Heart right ventricle (tissue), 16 donors: Measurements from ENCODE around the gene PID1. TPM values are rescaled to one million over a fixed set of nuclear protein-coding genes. Genes with fewer than 3 reads are reported as not detected.
A peak's percentile ranks its signal among the peaks of the same experiment; 100 is the strongest.

Source experiments
- ATAC-seq, 8 donors: fragments of 200-7000 bp; cut with Tn5 transposase; one replicate each; pipeline ENCODE4 v1.9.1; 2020; ENCODE audit warnings: mild to moderate bottlenecking in 8 of 8, moderate library complexity in 8 of 8, moderate number of reproducible peaks in 1 of 8
- DNase-seq, 2 donors: peaks; one replicate each; pipeline ENCODE4 v3.0.0-alpha.2; 2020
- H3K27ac ChIP-seq, 10 donors: fragments of 200-600 bp; sonication (generic) in 2 of 10; one replicate each; pipeline versions ENCODE4 v1.5.0 to v1.8.0; 2020 to 2022; ENCODE audit warnings: mild to moderate bottlenecking in 3 of 10
- H3K27me3 ChIP-seq, 7 donors: fragments of 200-600 bp; one replicate each; pipeline ENCODE4 v1.8.0; 2021 to 2022; ENCODE audit warnings: mild to moderate bottlenecking in 2 of 7
- H3K36me3 ChIP-seq, 9 donors: fragments of 200-600 bp; sonication (generic) in 1 of 9; one replicate each; pipeline versions ENCODE4 v1.5.0 to v1.8.0; 2020 to 2022; ENCODE audit warnings: mild to moderate bottlenecking in 2 of 9
- H3K4me1 ChIP-seq, 9 donors: fragments of 200-600 bp; sonication (generic) in 1 of 9; one replicate each; pipeline versions ENCODE4 v1.5.0 to v1.8.0; 2020 to 2022; ENCODE audit warnings: mild to moderate bottlenecking in 4 of 9
- H3K4me3 ChIP-seq, 10 donors: fragments of 200-600 bp; sonication (generic) in 2 of 10; one replicate each; pipeline versions ENCODE4 v1.5.0 to v1.8.0; 2020 to 2022; ENCODE audit warnings: mild to moderate bottlenecking in 7 of 10, moderate library complexity in 2 of 10
- H3K9me3 ChIP-seq, 11 donors: fragments of 200-600 bp in 10 of 11; sonication (generic) in 2 of 11; one replicate each; pipeline versions ENCODE4 v1.5.0 to v1.8.0; 2013 to 2022; ENCODE audit warnings: mild to moderate bottlenecking in 2 of 11, control low read depth in 1 of 11, moderate library complexity in 1 of 11
- WGBS, 2 donors: extraction: QIAGEN DNeasy Blood & Tissue Kit; methylation state at CpG; one replicate each; pipeline ENCODE4 v1.1.7; 2013; ENCODE audit warnings: inconsistent platforms in 1 of 2; 5-methylcytosine and 5-hydroxymethylcytosine counted together
- intact Hi-C, 10 donors: fragments of 100-400 bp; cut with DNase I; formaldehyde crosslinking; loops; one replicate each; pipeline versions ENCODE4 v1.11.1 to v1.14.2; 2022
- polyA plus RNA-seq, 2 donors: library from polyadenylated mRNA; stranded (reverse); fragments of 200-250 nt; gene quantifications; one replicate each; pipeline ENCODE4 v1.2.3, GENCODE V29; 2013
- total RNA-seq, 10 donors: library from RNA; stranded (reverse); fragmentation: NEBNext Ultra II Directional in 3 of 10; extraction: Animal tissue kit (Norgen Biotek cat#: 25700) in 3 of 10; gene quantifications; one replicate each; pipeline versions ENCODE4 v1.2.1 to v1.2.4, GENCODE V29; 2021 to 2023
- TF ChIP-seq, protein P1 (sequence below), 9 donors: fragments of 200-600 bp; sonication (generic) in 2 of 9; IDR thresholded peaks; one replicate each; pipeline versions ENCODE4 v1.5.0 to v1.8.0; 2021 to 2022; ENCODE audit warnings: antibody characterized with exemption in 9 of 9, mild to moderate bottlenecking in 5 of 9, moderate library complexity in 1 of 9
- donor health status: Arrhythmogenic right ventricular cardiomyopathy.
- donor health status: ischemic (EF 13 %, LVEDD 7.1; RV severe dilation, severe dysfunction).
- donor health status: healthy with polysubstance abuse.
- donor health status: DM: no; HTN: yes; CAD: no.
- donor health status: DM: no; HTN: no; CAD: no.
- donor health status: ischemic (EF 25% LVEDD 6.9; RV normal size, moderate dysfunction).
- donor health status: ischemic (EF 25% LVEDD 5.7; RV mildly dilated, moderate dysfunction).
- donor health status: healthy.
- donor health status: DM: yes; HTN: yes; CAD: no.
- donor health status: Ischemic cardiomyopathy.
- donor health status: ischemic (EF 35%, LVEDD 5.7; RV mildly dilated, moderate dysfunction).
- donor health status: nonischemic (EF 11% LVEDD 7.7; RV severe dilation, severe dysfunction).
- donor health status: DM: yes; HTN: yes; CAD: no.
- donor health status: PGD.
- donor health status: ischemic (EF 29% LVEDD 5.4; RV normal size, mild dysfunction).
- donor health status: nonischemic (EF 23%, LVEDD 6.1; RV moderate dilation, normal function).

PID1 gene
- total and polyA plus RNA-seq, 12 donors, result 3.6 to 12.0 (median 6.1) TPM

DNA sequence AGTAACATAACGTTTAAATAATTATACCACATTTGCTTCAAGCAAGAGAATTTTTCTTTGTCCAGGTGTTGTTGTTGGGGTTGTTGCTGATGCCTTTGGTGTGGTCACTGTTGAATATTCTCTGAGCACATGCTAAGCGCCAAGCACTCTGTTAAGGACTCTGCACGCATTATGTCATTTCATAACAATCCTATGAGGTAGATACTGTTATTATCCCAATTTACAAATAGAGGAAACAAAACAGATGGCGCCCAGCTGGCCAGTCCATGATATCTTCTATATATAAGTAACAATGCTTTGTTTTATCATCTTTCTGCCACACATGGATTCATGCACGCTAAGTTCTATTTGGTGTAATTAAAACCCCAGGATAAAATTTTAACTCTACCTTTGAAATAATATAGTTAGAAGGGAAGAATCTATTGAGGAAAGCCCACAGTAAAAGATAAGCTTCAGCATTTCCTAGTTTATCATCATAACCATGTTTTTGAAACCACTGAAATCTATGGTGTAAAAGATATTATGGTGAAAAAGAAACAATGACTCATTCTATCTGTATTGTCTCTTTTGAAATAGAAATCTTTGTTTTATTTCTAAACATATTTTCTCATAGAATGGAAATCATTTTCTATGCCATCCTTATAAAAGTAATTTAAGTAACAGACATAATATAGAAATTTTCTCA lies 199.7 kb downstream of the PID1 start:
- peaks cover 0 to 2% (median 0%) of the 10 kb centered on the region in 9 donors for H3K4me1 ChIP-seq
- intact Hi-C loops, result no loop called here
- H3K27ac ChIP-seq, result no peak overlapping the region
- peaks cover 0 to 58% (median 14%) of the 10 kb centered on the region in 11 donors for H3K9me3 ChIP-seq
- H3K4me3 ChIP-seq, result no peak overlapping the region
- DNase-seq (no peak), ATAC-seq (peak in 5 of 8 donors; percentile 64 to 88 (median 81))
- WGBS, 2 donors, result 54 to 65% methylated on average over 5 of the region's 5 CpGs
- H3K27me3 ChIP-seq, result no peaks in the 10 kb centered on the region
- H3K36me3 ChIP-seq, result no peaks in the 10 kb centered on the region
- TF ChIP-seq, protein P1, sequence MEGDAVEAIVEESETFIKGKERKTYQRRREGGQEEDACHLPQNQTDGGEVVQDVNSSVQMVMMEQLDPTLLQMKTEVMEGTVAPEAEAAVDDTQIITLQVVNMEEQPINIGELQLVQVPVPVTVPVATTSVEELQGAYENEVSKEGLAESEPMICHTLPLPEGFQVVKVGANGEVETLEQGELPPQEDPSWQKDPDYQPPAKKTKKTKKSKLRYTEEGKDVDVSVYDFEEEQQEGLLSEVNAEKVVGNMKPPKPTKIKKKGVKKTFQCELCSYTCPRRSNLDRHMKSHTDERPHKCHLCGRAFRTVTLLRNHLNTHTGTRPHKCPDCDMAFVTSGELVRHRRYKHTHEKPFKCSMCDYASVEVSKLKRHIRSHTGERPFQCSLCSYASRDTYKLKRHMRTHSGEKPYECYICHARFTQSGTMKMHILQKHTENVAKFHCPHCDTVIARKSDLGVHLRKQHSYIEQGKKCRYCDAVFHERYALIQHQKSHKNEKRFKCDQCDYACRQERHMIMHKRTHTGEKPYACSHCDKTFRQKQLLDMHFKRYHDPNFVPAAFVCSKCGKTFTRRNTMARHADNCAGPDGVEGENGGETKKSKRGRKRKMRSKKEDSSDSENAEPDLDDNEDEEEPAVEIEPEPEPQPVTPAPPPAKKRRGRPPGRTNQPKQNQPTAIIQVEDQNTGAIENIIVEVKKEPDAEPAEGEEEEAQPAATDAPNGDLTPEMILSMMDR (IDR thresholded peaks at IDR 0.05), result no peak

DNA sequence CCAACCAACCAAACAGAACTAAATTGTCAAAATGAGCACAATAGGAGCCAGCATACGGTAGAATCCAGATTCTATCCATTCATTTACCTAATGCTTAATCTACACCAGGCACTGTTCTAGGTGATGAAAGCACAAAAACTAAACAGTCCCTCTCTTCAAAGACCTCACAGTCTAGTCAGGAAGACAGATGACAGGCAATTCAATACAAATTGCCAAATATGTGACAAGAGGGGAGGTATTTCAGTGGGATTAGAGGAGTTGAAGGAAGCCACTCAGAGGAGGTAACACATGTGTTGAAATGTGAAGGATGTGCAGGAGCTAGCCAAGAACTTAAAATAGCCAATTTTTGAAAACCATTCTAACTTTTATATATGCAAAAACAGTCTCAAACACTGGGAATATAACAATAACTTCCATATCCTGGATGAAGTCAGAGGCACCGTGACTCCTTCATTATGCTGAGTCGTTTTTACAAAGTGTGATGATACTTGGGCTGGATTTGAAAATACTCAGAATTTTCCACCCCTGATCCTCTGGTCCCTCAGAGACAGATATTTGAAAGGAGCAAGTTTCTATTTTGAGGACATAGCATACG lies 204.9 kb downstream of the PID1 start:
- Histone ChIP-seq H3K9me3 (peaks cover 0 to 41% (median 3%) of the 10 kb centered on the region in 11 donors), H3K4me3 (no peak overlapping the region), H3K4me1 (peaks cover 0 to 3% (median 0%) of the 10 kb centered on the region in 9 donors), H3K27ac (no peak overlapping the region), H3K27me3 (no peaks in the 10 kb centered on the region), H3K36me3 (no peaks in the 10 kb centered on the region)
- intact Hi-C loops, result no loop called here
- TF ChIP-seq, protein P1 (IDR thresholded peaks at IDR 0.05), result no peak
- no peak for ATAC-seq
- 34 to 38% methylated on average over 4 of the region's 4 CpGs for WGBS, 2 donors
- no peak for DNase-seq

DNA sequence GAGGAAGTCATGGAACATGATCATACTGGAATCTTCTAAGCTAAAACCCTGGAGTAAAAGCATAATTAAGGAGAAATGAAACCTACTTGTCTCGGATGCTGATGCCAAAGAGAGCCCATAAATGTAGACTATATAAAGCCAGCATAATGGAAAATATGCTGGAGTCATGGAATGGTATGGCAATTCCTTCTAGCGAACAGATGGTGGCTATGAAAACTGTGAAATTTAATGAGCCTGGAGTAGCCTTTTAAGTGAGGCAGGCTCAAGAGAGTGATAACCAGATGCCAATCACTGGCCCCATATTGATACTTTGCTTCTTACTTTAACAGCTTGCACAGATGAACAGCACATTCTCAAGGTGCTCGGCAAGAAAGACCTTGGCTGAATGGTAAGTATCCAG lies 206.3 kb downstream of the PID1 start:
- H3K27ac ChIP-seq, result no peak overlapping the region
- ATAC-seq (no peak), DNase-seq (no peak)
- TF ChIP-seq, protein P1 (IDR thresholded peaks at IDR 0.05), result no peak
- peaks cover 0 to 48% (median 3%) of the 10 kb centered on the region in 11 donors for H3K9me3 ChIP-seq
- 70 to 85% methylated on average over 3 of the region's 3 CpGs for WGBS, 2 donors
- H3K36me3 ChIP-seq, result no peaks in the 10 kb centered on the region
- no peak overlapping the region for H3K4me3 ChIP-seq
- intact Hi-C loops, result no loop called here
- H3K27me3 ChIP-seq, result no peaks in the 10 kb centered on the region
- H3K4me1 ChIP-seq, result peaks cover 0 to 3% (median 0%) of the 10 kb centered on the region in 9 donors

- TF ChIP-seq, protein P1 (IDR thresholded peaks at IDR 0.05), result no peak
- no peak for ATAC-seq
- Histone ChIP-seq H3K4me1 (peaks cover 0 to 5% (median 0%) of the 10 kb centered on the region in 9 donors), H3K27ac (no peak overlapping the region), H3K27me3 (no peaks in the 10 kb centered on the region), H3K9me3 (peaks cover 0 to 20% (median 3%) of the 10 kb centered on the region in 11 donors), H3K4me3 (no peak overlapping the region), H3K36me3 (no peaks in the 10 kb centered on the region)
- intact Hi-C loops, result no loop called here
- no peak for DNase-seq
These were observed 210.9 kb downstream of the PID1 start for GRCh38 chr2:229060147-229060546.
